Sigmoid colon (tissue), 3 donors: Measurements from ENCODE around the gene RSAD1.

Experiments
- CTCF ChIP-seq, 4 experiments: fragments of 450-650 bp in 3 of 4; fragments of 200-600 bp in 1 of 4; IDR thresholded peaks; one replicate each; pipeline ENCODE4 v1.5.1; 2016 to 2019; ENCODE audit warnings: antibody characterized with exemption in 4 of 4, mild to moderate bottlenecking in 3 of 4, moderate library complexity in 2 of 4
- POLR2A ChIP-seq, 2 donors: fragments of 450-650 bp; IDR thresholded peaks; one replicate each; pipeline ENCODE4 v1.6.1; 2016; ENCODE audit warnings: antibody characterized with exemption in 2 of 2, mild to moderate bottlenecking in 2 of 2, moderate library complexity in 2 of 2

GRCh38 chr17:50437409-50437808, 41.3 kb upstream of the RSAD1 start:
- TF ChIP-seq CTCF (IDR thresholded peaks at IDR 0.05) (no peak), POLR2A (IDR thresholded peaks at IDR 0.05) (no peak)
